Stimulated activated naive B cell treated with anti-CD40 and anti-IgM and Interleukin-4, amounts not matched to agents 10 μg/mL and 1 μg/mL and 100 μg/mL, for 72 hours (primary cell): ENCODE results near the gene TMC5.
A peak's percentile ranks its signal among the peaks of the same experiment; 100 is the strongest.

Experiments
- ATAC-seq, 2 donors: fragments of 150-1000 bp; cut with Tn5 transposase; replicated peaks; 2 replicates each; pipeline ENCODE4 v1.10.0; 2021; ENCODE audit warnings: moderate library complexity in 1 of 2
- DNase-seq: peaks from one replicate; pipeline ENCODE4 v3.0.0; 2021
- H3K27ac Mint-ChIP-seq: one replicate; pipeline ENCODE4 v1.8.0; 2022; ENCODE audit warnings: mild to moderate bottlenecking, mixed read lengths
- H3K27me3 Mint-ChIP-seq, 2 donors: one replicate each; pipeline ENCODE4 v1.8.0; 2022; ENCODE audit warnings: mixed read lengths in 2 of 2
- H3K36me3 Mint-ChIP-seq, 2 donors: one replicate each; pipeline ENCODE4 v1.8.0; 2022; ENCODE audit warnings: mixed read lengths in 2 of 2, mild to moderate bottlenecking in 1 of 2
- H3K4me1 Mint-ChIP-seq, 2 donors: one replicate each; pipeline ENCODE4 v1.8.0; 2022; ENCODE audit warnings: mixed read lengths in 2 of 2, mild to moderate bottlenecking in 1 of 2
- H3K4me3 Mint-ChIP-seq, 2 donors: one replicate each; pipeline ENCODE4 v1.8.0; 2022; ENCODE audit warnings: mild to moderate bottlenecking in 2 of 2, mixed read lengths in 2 of 2, moderate library complexity in 1 of 2
- H3K9me3 Mint-ChIP-seq, 2 donors: one replicate each; pipeline ENCODE4 v1.8.0; 2022; ENCODE audit warnings: mixed read lengths in 2 of 2, mild to moderate bottlenecking in 1 of 2

The TMC5 gene

GRCh38 chr16:19424478-19424877 is 6.8 kb downstream of the TMC5 start:
- peaks cover 9% of the 10 kb centered on the region in 2 donors for H3K9me3 Mint-ChIP-seq
- peaks cover 0 to 2% of the 10 kb centered on the region in 2 donors for H3K36me3 Mint-ChIP-seq
- H3K27me3 Mint-ChIP-seq, result peaks cover 7 to 14% of the 10 kb centered on the region in 2 donors
- ATAC-seq (no peak), DNase-seq (no peak)
- no peak overlapping the region for H3K4me3 Mint-ChIP-seq
- no peak overlapping the region for H3K27ac Mint-ChIP-seq
- H3K4me1 Mint-ChIP-seq, result no peaks in the 10 kb centered on the region

DNA sequence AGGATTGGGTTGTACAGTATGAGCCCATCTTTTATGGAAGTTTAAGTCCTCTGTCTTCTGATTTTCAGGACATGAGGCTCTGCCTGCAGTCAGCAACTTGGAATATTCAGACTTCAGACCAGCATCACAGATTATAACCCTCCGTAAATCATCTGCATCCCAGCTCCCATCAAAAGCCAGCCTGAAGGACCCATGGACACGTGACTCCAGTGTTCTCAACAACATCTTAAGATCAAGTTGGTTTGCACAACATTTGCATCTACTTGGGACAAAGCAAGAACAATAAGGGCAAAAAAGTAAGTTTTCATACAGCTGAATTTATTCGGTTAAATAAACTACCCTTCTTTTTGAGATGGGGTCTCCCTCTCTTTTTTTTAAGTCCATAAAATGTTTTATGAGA is 12.7 kb downstream of the TMC5 start:
- DNase-seq (no peak), ATAC-seq (no peak)
- Mint-ChIP-seq H3K4me1 (peaks cover 0 to 2% of the 10 kb centered on the region in 2 donors), H3K36me3 (no peaks in the 10 kb centered on the region), H3K27me3 (peaks cover 12 to 16% of the 10 kb centered on the region in 2 donors), H3K9me3 (no peaks in the 10 kb centered on the region), H3K27ac (no peak overlapping the region), H3K4me3 (no peak overlapping the region)

DNA sequence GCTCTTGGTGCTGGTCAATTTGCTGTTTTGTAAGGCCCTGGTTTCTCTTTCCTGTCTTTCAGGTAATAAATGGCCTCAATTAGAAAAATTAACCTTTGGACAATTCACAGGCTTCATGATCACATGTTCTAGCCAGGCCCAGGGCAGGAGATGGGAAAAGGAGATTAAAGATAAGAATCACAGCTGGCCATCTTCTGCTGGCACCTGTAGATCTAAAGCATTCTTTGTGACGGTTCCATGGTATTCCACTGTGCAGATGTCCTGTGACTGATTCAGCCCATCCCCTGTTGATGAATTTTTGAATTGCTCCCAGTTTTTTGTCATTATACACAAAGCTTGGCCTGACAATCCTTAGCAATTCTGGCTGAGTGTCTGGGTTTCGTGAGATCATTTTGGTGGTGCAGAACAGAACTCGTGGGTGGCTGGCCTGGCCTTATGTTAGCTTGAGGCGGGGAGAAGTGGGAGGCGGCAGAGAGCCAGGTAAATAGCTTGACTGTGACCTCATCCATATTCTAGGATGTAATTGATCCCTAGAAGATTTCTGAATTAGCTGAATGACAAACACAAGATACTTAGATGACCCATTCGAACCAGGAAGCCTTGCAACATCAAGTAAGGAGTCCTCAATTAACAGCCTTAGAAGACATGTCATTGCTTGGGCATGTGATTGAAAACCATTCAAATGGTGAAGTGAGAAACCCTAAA is 14.1 kb downstream of the TMC5 start:
- Mint-ChIP-seq H3K9me3 (no peaks in the 10 kb centered on the region), H3K27me3 (peaks cover 17 to 18% of the 10 kb centered on the region in 2 donors), H3K4me1 (peaks cover 2% of the 10 kb centered on the region in 2 donors), H3K27ac (no peak overlapping the region), H3K36me3 (no peaks in the 10 kb centered on the region), H3K4me3 (no peak overlapping the region)
- peak in 1 of 2 donors; percentile 16 for ATAC-seq
- DNase-seq, result no peak

- H3K9me3 Mint-ChIP-seq, result no peaks in the 10 kb centered on the region
- no peak for DNase-seq
- peak in 1 of 2 donors; percentile 21 for ATAC-seq
- H3K4me1 Mint-ChIP-seq, result peaks cover 2 to 8% of the 10 kb centered on the region in 2 donors
- H3K27me3 Mint-ChIP-seq, result peaks cover 16 to 17% of the 10 kb centered on the region in 2 donors
- no peaks in the 10 kb centered on the region for H3K36me3 Mint-ChIP-seq
- H3K4me3 Mint-ChIP-seq, result no peak overlapping the region
- no peak overlapping the region for H3K27ac Mint-ChIP-seq
These were observed 14.7 kb downstream of the TMC5 start for GRCh38 chr16:19432429-19432828.

- ATAC-seq (no peak), DNase-seq (no peak)
- Mint-ChIP-seq H3K36me3 (no peaks in the 10 kb centered on the region), H3K27ac (no peak overlapping the region), H3K4me1 (peaks cover 6 to 13% of the 10 kb centered on the region in 2 donors), H3K9me3 (no peaks in the 10 kb centered on the region), H3K4me3 (no peak overlapping the region), H3K27me3 (peaks cover 7 to 9% of the 10 kb centered on the region in 2 donors)
These were observed 16.9 kb downstream of the TMC5 start for GRCh38 chr16:19434584-19434983.

DNA sequence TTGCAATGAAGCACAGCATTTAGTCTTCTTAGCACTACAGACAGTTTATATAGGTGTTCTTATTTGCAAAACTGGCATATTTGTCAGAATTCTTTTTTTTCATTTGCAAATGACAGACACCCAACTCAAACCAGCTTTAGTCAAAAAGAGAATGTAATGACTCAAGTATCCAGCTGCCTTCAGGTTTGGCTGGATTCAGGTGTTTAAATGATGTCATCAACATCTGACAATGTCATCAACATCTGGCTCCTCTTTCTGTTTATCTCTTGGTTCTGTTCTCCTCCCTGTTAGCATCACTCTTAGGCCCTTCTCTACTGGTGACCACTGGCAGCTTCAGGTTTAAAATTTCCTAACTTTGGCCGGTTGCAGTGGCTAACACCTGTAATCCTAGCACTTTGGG is 18.9 kb downstream of the TMC5 start:
- no peak overlapping the region for H3K27ac Mint-ChIP-seq

GRCh38 chr16:19437280-19437679 is 19.6 kb downstream of the TMC5 start:
- no peak overlapping the region for H3K4me3 Mint-ChIP-seq
- no peaks in the 10 kb centered on the region for H3K36me3 Mint-ChIP-seq
- H3K9me3 Mint-ChIP-seq, result no peaks in the 10 kb centered on the region
- H3K27ac Mint-ChIP-seq, result peak overlapping the region; percentile 4
- peak; percentile 56 to 76 for ATAC-seq
- DNase-seq, result no peak
- H3K4me1 Mint-ChIP-seq, result peaks cover 4 to 13% of the 10 kb centered on the region in 2 donors
- H3K27me3 Mint-ChIP-seq, result peaks cover 5 to 7% of the 10 kb centered on the region in 2 donors

More for the DNA sequence above, 18.9 kb downstream of the TMC5 start:
- Mint-ChIP-seq H3K27me3 (peaks cover 5 to 7% of the 10 kb centered on the region in 2 donors), H3K4me3 (no peak overlapping the region), H3K4me1 (peaks cover 6 to 13% of the 10 kb centered on the region in 2 donors), H3K9me3 (no peaks in the 10 kb centered on the region), H3K36me3 (no peaks in the 10 kb centered on the region)
- no peak for DNase-seq
- ATAC-seq, result peak; percentile 19 to 48

DNA sequence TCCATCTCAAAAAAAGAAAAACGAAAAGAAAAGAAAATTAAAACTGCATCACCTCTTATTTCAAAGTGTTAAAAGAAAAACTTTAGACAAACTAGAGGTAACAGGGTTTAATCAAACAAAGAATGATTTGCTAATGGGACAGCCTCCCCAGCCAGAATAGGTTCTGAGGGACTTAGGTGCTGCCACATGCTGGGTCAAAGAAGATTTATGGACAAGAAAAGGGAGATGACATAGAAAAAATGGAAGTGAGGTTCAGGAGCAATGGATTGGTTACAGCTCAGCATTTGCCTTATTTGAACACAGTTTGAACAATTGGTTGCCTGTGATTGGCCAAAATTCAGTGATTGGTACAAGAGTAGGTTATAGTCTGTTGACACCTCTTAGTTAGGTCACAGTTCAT is 21.1 kb downstream of the TMC5 start:
- peaks cover 3 to 4% of the 10 kb centered on the region in 2 donors for H3K9me3 Mint-ChIP-seq
- ATAC-seq, result no peak
- no peak overlapping the region for H3K4me3 Mint-ChIP-seq

DNA sequence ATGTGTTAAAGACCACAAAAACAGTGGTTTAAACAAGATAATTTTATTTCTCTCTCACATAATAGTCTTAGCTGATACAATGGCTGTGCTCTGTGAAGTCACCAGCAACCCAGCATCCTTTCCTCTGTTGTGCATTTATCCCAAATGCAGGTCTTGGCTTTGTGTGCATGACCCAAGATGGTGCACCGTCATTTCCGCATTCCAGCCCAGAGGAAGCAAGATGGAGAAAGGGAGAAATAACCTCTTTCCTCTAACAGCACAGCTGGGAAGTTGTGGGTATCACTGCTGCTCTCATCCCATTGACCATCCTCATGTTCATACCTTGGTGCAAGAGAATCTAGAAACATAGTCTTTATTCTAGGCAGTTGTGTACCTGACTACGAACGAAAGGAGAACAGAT is 21.8 kb downstream of the TMC5 start:
- H3K27ac Mint-ChIP-seq, result no peak overlapping the region
- DNase-seq (no peak), ATAC-seq (no peak)
- H3K9me3 Mint-ChIP-seq, result peaks cover 4% of the 10 kb centered on the region in 2 donors
- no peak overlapping the region for H3K4me3 Mint-ChIP-seq
- peaks cover 16 to 17% of the 10 kb centered on the region in 2 donors for H3K27me3 Mint-ChIP-seq
- peaks cover 4 to 13% of the 10 kb centered on the region in 2 donors for H3K4me1 Mint-ChIP-seq
- H3K36me3 Mint-ChIP-seq, result no peaks in the 10 kb centered on the region

More for the DNA sequence above, 21.1 kb downstream of the TMC5 start:
- Mint-ChIP-seq H3K27ac (no peak overlapping the region), H3K36me3 (no peaks in the 10 kb centered on the region), H3K4me1 (peaks cover 4 to 13% of the 10 kb centered on the region in 2 donors), H3K27me3 (peaks cover 13 to 15% of the 10 kb centered on the region in 2 donors)
- no peak for DNase-seq

DNA sequence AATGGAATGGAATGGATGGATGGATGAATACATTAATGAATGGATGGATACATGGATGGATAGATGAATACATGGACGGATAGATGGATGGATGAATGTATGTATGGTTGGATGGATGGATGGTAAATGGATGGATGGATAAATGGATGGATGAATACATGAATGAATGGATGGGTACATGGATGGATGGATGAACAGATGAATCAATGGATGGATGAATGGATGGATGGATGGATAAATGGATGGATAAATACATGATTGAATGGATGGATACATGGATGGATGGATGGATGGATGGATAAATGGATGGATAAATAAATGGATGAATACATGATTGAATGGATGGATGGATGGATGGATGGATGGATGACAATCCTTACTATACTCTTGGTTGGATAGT is 26.0 kb downstream of the TMC5 start:
- H3K4me3 Mint-ChIP-seq, result no peak overlapping the region
- H3K9me3 Mint-ChIP-seq, result peaks cover 4 to 5% of the 10 kb centered on the region in 2 donors
- no peaks in the 10 kb centered on the region for H3K36me3 Mint-ChIP-seq

GRCh38 chr16:19446300-19446846 is 28.7 kb downstream of the TMC5 start:
- no peaks in the 10 kb centered on the region for H3K4me1 Mint-ChIP-seq
- no peak overlapping the region for H3K27ac Mint-ChIP-seq
- no peak overlapping the region for H3K4me3 Mint-ChIP-seq
- H3K27me3 Mint-ChIP-seq, result peaks cover 20 to 31% of the 10 kb centered on the region in 2 donors
- peaks cover 4 to 5% of the 10 kb centered on the region in 2 donors for H3K9me3 Mint-ChIP-seq
- ATAC-seq (no peak), DNase-seq (no peak)
- H3K36me3 Mint-ChIP-seq, result no peaks in the 10 kb centered on the region

More for the DNA sequence above, 26.0 kb downstream of the TMC5 start:
- Mint-ChIP-seq H3K27me3 (peaks cover 16 to 17% of the 10 kb centered on the region in 2 donors), H3K27ac (no peak overlapping the region), H3K4me1 (no peaks in the 10 kb centered on the region)
- no peak for DNase-seq
- ATAC-seq, result no peak

DNA sequence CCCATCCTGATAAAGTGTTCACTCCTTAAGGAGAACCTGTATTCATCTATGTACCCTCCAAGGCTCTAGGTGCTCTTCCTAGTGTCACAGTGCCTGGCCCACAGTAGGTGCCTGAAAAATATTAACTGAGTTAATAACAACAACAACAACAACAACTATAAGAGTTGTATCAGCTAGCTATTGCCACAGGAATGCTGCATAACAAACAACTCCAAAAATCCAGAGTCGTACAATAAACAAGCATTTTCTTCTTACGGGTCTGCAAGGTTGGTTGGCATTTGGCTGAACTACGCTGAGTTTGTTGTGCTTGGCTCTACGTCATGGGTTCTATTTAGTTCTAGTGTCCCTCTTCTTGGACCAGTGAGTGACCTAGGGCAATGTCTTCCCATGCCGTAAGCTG is 29.2 kb downstream of the TMC5 start:
- Mint-ChIP-seq H3K9me3 (peaks cover 4 to 5% of the 10 kb centered on the region in 2 donors), H3K4me3 (no peak overlapping the region), H3K27ac (no peak overlapping the region), H3K27me3 (peaks cover 20 to 31% of the 10 kb centered on the region in 2 donors), H3K36me3 (no peaks in the 10 kb centered on the region), H3K4me1 (no peaks in the 10 kb centered on the region)
- DNase-seq, result no peak
- ATAC-seq, result no peak

- DNase-seq (no peak), ATAC-seq (no peak)
- H3K27ac Mint-ChIP-seq, result no peak overlapping the region
- H3K27me3 Mint-ChIP-seq, result peaks cover 9 to 22% of the 10 kb centered on the region in 2 donors
- H3K36me3 Mint-ChIP-seq, result no peaks in the 10 kb centered on the region
- H3K4me3 Mint-ChIP-seq, result no peak overlapping the region
- H3K4me1 Mint-ChIP-seq, result no peaks in the 10 kb centered on the region
- H3K9me3 Mint-ChIP-seq, result peaks cover 0 to 1% of the 10 kb centered on the region in 2 donors
These were observed 32.5 kb downstream of the TMC5 start for GRCh38 chr16:19450186-19450585.

- Mint-ChIP-seq H3K27ac (no peak overlapping the region), H3K36me3 (no peaks in the 10 kb centered on the region), H3K27me3 (peaks cover 12 to 36% of the 10 kb centered on the region in 2 donors), H3K9me3 (no peaks in the 10 kb centered on the region), H3K4me1 (no peaks in the 10 kb centered on the region), H3K4me3 (no peak overlapping the region)
- no peak for DNase-seq
- ATAC-seq, result no peak
These were observed 41.2 kb downstream of the TMC5 start for GRCh38 chr16:19458722-19459379.
